ENCODE results near the gene OGFOD3.
"Not testable (repeated sequence)": the region's sequence is repeated elsewhere in the genome, so short reads cannot be mapped to it uniquely, and the experiment has no call there.

OGFOD3 gene

GRCh38 chr17:82416264-82416663 lies 2.1 kb downstream of the OGFOD3 start:
- no peak overlapping the region for H3K27ac ChIP-seq
- DNase-seq: no peak
- no peaks in the 10 kb centered on the region for H3K27me3 ChIP-seq (ENCODE audit: insufficient read depth, low read depth, severe bottlenecking)
- TF ChIP-seq CTCF (IDR thresholded peaks at IDR 0.05; ENCODE audit: low read depth, low read length): no peak
- H3K36me3 ChIP-seq: peaks cover 43% of the 10 kb centered on the region
- no peaks in the 10 kb centered on the region for H3K9me3 ChIP-seq (ENCODE audit: severe bottlenecking)
- H3K4me3 ChIP-seq (ENCODE audit: low read depth, low read length): no peak overlapping the region

- no peak for TF ChIP-seq CTCF (IDR thresholded peaks at IDR 0.05; ENCODE audit: low read depth, low read length)
These were observed 2.6 kb downstream of the OGFOD3 start for GRCh38 chr17:82415786-82416185.

GRCh38 chr17:82415336-82415735 lies 3.0 kb downstream of the OGFOD3 start:
- no peaks in the 10 kb centered on the region for H3K9me3 ChIP-seq (ENCODE audit: severe bottlenecking)
- DNase-seq: no peak
- no peak overlapping the region for H3K4me3 ChIP-seq (ENCODE audit: low read depth, low read length)
- H3K36me3 ChIP-seq: peaks cover 36% of the 10 kb centered on the region
- no peak for TF ChIP-seq CTCF (IDR thresholded peaks at IDR 0.05; ENCODE audit: low read depth, low read length)
- peak overlapping the region; percentile 32 for H3K27ac ChIP-seq
- no peaks in the 10 kb centered on the region for H3K27me3 ChIP-seq (ENCODE audit: insufficient read depth, low read depth, severe bottlenecking)

More at GRCh38 chr17:82415786-82416185, 2.6 kb downstream of the OGFOD3 start:
- Histone ChIP-seq H3K27ac (peak overlapping the region; percentile 32), H3K9me3 (ENCODE audit: severe bottlenecking) (no peaks in the 10 kb centered on the region), H3K36me3 (peaks cover 41% of the 10 kb centered on the region), H3K4me3 (ENCODE audit: low read depth, low read length) (no peak overlapping the region), H3K27me3 (ENCODE audit: insufficient read depth, low read depth, severe bottlenecking) (no peaks in the 10 kb centered on the region)
- DNase-seq: peak; percentile 66

GRCh38 chr17:82414548-82415281 lies 3.7 kb downstream of the OGFOD3 start:
- Histone ChIP-seq H3K4me3 (ENCODE audit: low read depth, low read length) (no peak overlapping the region), H3K27me3 (ENCODE audit: insufficient read depth, low read depth, severe bottlenecking) (no peaks in the 10 kb centered on the region), H3K36me3 (peaks cover 30% of the 10 kb centered on the region), H3K9me3 (ENCODE audit: severe bottlenecking) (no peaks in the 10 kb centered on the region), H3K27ac (peak overlapping the region; percentile 32)
- peak; percentile 76 for TF ChIP-seq CTCF (IDR thresholded peaks at IDR 0.05; ENCODE audit: low read depth, low read length)
- peak; percentile 85 for DNase-seq

GRCh38 chr17:82412535-82413520 lies 5.6 kb downstream of the OGFOD3 start:
- no peak for DNase-seq
- H3K4me3 ChIP-seq (ENCODE audit: low read depth, low read length): no peak overlapping the region
- H3K9me3 ChIP-seq (ENCODE audit: severe bottlenecking): no peaks in the 10 kb centered on the region
- TF ChIP-seq CTCF (IDR thresholded peaks at IDR 0.05; ENCODE audit: low read depth, low read length): no peak
- peaks cover 29% of the 10 kb centered on the region for H3K36me3 ChIP-seq
- no peaks in the 10 kb centered on the region for H3K27me3 ChIP-seq (ENCODE audit: insufficient read depth, low read depth, severe bottlenecking)
- no peak overlapping the region for H3K27ac ChIP-seq

- not testable (repeated sequence) for H3K4me3 ChIP-seq (ENCODE audit: low read depth, low read length); H3K27ac ChIP-seq; H3K27me3 ChIP-seq (ENCODE audit: insufficient read depth, low read depth, severe bottlenecking); H3K9me3 ChIP-seq (ENCODE audit: severe bottlenecking); DNase-seq
- peaks cover 35% of the 10 kb centered on the region for H3K36me3 ChIP-seq
These were observed 6.3 kb downstream of the OGFOD3 start for GRCh38 chr17:82412081-82412480.

Data from WERI-Rb-1 (cell line).